NCI-H345 treated with DMSO at 0.1 percent for 48 hours (cell line): ENCODE results near the gene NT5DC4.

Experiments
- DNase-seq: peaks from one replicate; lab custom pipeline; 2025; ENCODE audit not compliant: unreplicated experiment; lab: John Stamatoyannopoulos, UW

The NT5DC4 gene

GRCh38 chr2:112751451-112752197 lies 30.8 kb downstream of the NT5DC4 start:
- DNase-seq, result no peak

GRCh38 chr2:112752667-112753066 lies 31.8 kb downstream of the NT5DC4 start:
- DNase-seq, result no peak

GRCh38 chr2:112754564-112754963 lies 33.7 kb downstream of the NT5DC4 start:
- no peak for DNase-seq

GRCh38 chr2:112755444-112755843 lies 34.6 kb downstream of the NT5DC4 start:
- DNase-seq, result no peak

GRCh38 chr2:112756207-112756606 lies 35.4 kb downstream of the NT5DC4 start:
- DNase-seq, result no peak

DNA sequence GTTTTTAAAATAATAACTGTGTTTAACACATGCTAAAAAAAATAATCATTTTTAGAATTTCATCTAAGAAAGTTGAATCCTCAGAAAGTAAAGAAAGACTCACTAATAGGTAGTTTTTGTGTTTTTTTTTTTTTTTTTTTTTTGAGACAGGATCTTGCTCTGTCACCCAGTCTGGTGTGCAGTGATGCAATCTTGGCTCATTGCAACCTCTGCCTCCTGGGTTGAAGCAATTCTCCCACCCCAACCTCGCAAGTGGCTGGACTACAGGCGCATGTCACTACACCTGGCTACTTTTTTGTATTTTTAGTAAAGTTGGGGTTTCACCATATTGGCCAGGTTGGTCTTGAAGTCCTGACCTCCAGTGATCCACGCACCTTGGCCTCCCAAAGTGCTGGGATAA lies 36.4 kb downstream of the NT5DC4 start:
- no peak for DNase-seq

DNA sequence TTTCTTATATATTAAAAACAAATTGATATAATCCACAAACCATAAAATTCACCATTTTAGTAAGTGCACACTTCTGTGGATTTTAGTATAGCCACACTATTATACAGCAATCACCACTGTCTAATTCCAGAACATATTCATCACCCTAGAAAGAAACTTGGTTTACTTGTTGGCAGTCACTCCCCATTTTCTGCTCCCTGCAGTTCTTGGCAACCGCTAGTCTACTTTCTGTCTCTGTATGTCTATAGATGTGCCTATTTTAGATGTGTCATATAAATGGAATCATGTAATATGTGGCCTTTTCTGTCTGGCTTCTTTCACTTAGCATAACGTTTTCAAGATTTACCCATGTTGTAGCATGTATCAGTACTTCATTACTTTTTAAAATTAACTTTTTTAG lies 37.9 kb downstream of the NT5DC4 start:
- no peak for DNase-seq

- no peak for DNase-seq
These were observed 39.3 kb downstream of the NT5DC4 start for GRCh38 chr2:112760149-112760548.

GRCh38 chr2:112762276-112762675 lies 41.5 kb downstream of the NT5DC4 start:
- no peak for DNase-seq

DNA sequence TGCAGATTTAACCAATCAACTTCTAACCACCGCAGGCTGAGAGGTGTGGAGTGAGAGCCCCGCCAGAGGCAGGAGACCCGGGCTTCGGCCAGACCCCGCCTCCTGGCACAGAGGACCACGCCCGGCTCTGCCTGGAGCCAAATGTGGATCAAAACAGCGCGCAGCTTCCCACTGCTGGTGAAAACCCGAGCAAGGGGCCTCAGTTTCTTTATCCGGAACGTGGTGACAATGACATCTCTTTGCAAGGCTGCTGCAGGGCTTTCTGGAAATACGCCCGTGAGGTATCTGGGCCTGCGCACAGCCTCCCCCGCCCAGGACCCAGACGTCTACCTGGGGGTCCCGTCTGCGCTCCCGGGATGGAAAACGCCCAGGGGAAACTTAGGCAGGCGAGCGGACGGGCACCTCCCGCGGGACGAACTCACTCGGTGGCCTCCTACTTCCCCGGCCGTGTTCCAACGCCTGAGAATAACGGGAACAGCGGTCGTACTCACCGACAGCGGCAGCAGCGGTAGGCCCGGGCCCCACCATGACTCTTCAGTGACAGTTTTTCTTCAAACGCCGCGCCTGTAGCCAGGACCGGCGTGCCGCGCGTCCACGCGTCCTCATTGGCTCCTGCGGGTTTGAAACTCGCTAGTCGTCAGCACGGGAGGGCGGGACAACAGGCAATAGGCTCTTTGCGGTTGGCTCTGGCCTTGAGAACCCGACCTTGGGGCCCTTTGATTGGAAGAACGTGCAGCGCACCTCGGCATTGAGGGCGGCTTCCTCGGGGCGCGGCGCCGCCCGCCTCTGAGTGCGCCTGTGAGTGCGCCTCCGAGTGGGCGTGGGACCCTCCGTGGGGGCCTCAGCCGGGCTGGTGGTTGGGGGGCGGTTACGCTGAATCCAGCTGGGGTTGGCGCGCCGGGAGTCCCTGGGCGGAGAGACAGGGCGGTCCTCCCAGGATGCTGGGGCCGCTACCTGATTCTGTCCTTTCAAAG lies 43.5 kb downstream of the NT5DC4 start, which contains the start of gene CKAP2L:
TSS of gene CKAP2L (minus strand) at position 539 of the 974 bp plus-strand sequence. CDS start at position 528, 11 bp downstream.
- DNase-seq, result peak; percentile 95

DNA sequence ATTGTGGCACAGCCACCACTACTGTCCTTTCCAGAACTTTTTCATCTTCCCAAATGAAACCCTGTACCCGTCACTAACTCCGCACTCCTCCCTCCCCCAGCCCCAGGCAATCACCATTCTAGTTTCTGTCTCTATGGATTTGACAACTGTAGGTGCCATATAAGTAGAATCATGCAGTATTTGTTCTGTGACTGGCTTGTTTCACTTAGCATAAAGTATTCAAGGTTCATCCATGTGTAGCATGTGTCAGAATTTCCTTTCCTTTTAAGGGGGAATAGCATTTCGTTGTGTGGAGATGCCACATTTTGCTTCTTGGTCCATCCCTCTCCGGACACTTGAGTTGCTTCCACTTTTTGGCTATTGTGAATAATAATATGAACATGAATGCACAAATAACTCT lies 44.4 kb downstream of the NT5DC4 start:
- DNase-seq, result no peak

DNA sequence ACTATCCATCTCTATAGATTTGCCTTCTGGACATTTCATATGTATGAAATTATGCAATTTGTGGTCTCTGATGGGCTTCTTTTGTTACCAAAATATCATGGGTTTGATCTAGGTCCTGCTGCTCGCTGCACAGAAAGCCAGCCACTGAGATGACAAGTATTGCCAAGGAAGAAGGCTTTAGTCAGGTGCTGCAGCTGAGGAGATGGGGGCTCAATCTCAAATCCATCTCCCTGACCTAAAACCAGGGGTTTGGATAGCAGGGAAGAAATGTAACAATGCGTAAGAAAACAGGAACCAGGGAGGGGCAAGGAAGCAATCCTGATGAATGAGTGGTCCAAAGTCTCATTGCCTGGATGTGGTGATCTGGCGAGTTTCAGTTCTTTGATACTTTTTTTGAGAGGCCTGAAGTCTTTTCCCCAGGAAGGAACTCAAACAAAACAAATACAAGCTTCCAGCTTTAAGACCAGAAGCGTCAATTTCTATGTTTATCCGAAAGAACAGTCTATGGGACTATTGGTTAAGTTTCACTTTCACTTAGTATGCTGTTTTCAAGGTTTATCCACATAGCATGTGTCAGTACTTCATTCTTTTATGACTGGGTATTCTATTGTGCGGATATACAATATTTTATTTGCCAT lies 47.0 kb downstream of the NT5DC4 start:
- DNase-seq, result no peak

GRCh38 chr2:112768432-112768831 lies 47.6 kb downstream of the NT5DC4 start:
- no peak for DNase-seq

GRCh38 chr2:112772322-112772721 lies 51.5 kb downstream of the NT5DC4 start:
- DNase-seq, result no peak

DNA sequence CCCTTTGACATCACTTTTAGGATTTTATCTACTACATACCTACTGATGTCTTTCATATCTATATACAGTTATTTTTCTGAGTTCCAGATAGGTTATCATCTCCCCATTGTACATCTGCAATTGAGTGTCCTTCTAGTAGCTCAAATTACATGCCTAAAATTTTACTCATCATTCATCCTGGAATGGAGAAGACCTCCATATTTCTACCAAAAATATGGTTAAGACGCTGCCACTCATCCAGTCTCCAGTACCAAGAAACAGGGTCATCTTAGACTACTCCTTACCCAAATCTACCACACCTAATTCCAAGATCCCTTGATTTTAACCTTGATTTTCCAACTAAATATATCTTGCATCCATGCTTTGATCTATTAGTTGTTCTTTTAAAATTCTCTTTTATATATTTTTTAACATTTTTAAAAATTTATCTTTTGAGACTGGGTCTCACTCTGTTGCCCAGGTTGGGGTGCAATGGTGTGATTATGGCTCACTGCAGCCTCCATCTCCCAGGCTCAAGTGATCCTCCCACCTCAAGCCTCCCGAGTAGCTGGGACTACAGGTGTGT lies 52.2 kb downstream of the NT5DC4 start:
- no peak for DNase-seq

DNA sequence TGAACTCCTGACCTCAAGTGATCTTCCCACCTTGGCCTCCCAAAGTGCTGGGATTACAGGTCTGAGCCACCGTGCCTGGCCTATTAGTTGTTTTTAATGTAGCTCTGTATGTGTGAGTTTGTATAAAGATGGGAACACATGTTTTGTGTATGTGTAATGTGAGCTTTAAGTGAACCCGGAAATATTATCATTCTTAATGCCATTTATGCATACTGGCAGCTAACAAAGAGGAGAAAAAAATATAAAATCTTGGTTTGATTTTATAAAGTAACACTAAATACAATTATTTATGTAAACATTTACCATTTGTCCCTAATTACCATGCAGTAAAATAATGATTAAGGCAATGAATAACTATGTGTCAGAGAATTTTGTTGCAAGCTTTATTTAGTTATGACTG lies 52.7 kb downstream of the NT5DC4 start:
- DNase-seq, result no peak

DNA sequence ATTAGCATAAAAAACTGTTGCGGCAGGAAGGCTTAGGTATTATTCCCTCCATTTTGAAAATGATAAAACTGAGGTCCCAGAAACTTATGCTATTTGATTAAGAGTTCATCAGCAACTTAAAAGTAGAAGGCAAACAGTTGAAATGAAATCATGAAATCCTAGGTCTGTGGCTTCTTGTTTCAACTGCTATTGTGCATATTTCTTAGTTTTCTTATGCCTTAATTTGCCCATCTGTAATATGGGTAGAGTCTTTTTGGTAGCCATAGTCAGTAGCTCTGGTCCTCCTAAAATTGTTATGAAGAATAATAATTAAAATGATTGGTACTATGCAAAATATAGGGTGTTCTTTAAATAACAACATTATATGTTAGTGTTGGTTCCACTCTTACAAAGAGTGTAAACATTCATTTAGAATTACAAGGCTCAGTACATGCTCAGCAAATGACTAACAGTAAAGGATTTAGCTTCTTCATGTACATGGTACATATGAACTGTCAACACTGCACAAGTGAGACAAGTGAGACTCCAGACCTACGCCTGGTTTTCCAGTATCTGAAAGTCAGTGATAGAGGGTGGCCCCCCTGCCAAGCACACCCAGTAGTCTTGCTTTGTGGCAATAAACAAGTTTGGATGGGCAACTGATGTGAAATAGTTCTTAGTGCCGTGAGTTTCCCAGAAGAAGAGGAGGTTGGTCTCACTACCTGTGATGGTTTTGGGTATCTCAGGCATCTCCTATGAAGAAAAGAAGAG lies 53.9 kb downstream of the NT5DC4 start:
- DNase-seq, result no peak

GRCh38 chr2:112776113-112776512 lies 55.3 kb downstream of the NT5DC4 start:
- no peak for DNase-seq

GRCh38 chr2:112777036-112777435 lies 56.2 kb downstream of the NT5DC4 start:
- DNase-seq, result no peak

- no peak for DNase-seq
These were observed 58.8 kb downstream of the NT5DC4 start for GRCh38 chr2:112779598-112779997.
